Urinary bladder (tissue), 4 donors: ENCODE measurements around the gene HNRNPF. TPM values are rescaled to one million over a fixed set of nuclear protein-coding genes. Genes with fewer than 3 reads are reported as not detected.

Experiments used
- DNase-seq: peaks from one replicate; pipeline ENCODE4 v3.0.0-alpha.2; 2015; ENCODE audit errors: extremely low spot score
- H3K27ac ChIP-seq: one replicate; pipeline ENCODE4 v1.5.1; 2013; ENCODE audit warnings: low read depth, mild to moderate bottlenecking, moderate library complexity
- H3K36me3 ChIP-seq: one replicate; pipeline ENCODE4 v1.6.1; 2013; ENCODE audit warnings: mild to moderate bottlenecking, moderate library complexity; ENCODE audit not compliant: insufficient read depth
- H3K4me1 ChIP-seq: one replicate; pipeline ENCODE4 v1.6.1; 2013; ENCODE audit warnings: mild to moderate bottlenecking, moderate library complexity; ENCODE audit not compliant: insufficient read depth
- H3K4me3 ChIP-seq: one replicate; pipeline ENCODE4 v1.5.1; 2013; ENCODE audit warnings: low read depth, low read length
- WGBS: extraction: QIAGEN DNeasy Blood & Tissue Kit; methylation state at CpG from one replicate; pipeline ENCODE4 v1.1.7; 2013; 5-methylcytosine and 5-hydroxymethylcytosine counted together
- polyA plus RNA-seq: library from polyadenylated mRNA; stranded (reverse); fragments of 200-250 nt; gene quantifications from one replicate; pipeline ENCODE4 v1.2.3, GENCODE V29; 2013
- small RNA-seq: library from RNA; depleted of rRNA; stranded (forward); fragments of <200 nt; gene quantifications from one replicate; pipeline ENCODE3, GENCODE V24; 2014
- total RNA-seq: library from RNA; depleted of rRNA; stranded (reverse); fragments of >200 nt; gene quantifications from one replicate; pipeline ENCODE4 v1.2.3, GENCODE V29; 2014
- donor health status: healthy with polysubstance abuse.
- donor health status: healthy.

The HNRNPF gene
- total and polyA plus RNA-seq, 2 donors: 119 to 174 TPM

DNA sequence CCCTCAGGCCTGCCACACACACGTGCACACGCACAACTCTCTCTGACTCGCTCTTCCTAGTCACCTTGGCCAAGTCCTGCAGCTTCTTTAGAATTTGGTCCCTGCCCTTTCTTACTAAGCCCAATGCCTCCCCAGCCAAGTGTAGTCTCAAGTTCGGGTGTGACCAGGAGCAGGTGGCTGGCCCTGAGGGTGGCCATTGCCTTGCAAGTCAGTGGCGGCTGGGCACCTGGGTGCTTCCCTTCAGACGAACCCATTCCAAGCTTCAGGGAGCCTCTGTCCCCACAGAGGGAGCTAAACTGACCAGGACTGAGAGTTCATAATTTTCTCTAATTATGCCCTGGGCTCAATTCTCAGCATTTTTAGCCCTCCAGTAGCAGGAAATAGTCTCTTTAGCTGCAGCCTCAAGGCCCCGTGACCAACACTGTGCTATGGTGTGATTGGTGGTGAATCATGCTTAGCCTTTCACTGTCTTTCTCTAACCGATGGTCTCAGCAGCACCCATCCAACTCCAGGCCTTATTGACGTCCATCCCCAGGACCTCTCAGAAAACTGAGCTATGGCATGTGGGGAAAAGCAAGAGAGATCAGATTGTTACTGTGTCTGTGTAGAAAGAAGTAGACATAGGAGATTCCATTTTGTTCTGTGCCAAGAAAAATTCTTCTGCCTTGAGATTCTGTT lies 72.2 kb downstream of the HNRNPF start:
- Histone ChIP-seq H3K36me3 (no peaks in the 10 kb centered on the region), H3K4me3 (no peak overlapping the region), H3K27ac (no peak overlapping the region), H3K4me1 (no peaks in the 10 kb centered on the region)
- WGBS: 83% methylated on average over 9 of the region's 9 CpGs
- DNase-seq: no peak

GRCh38 chr10:43336061-43336460 lies 72.9 kb downstream of the HNRNPF start:
- no peaks in the 10 kb centered on the region for H3K36me3 ChIP-seq
- H3K27ac ChIP-seq: no peak overlapping the region
- WGBS: 92% methylated on average over 3 of the region's 3 CpGs
- no peaks in the 10 kb centered on the region for H3K4me1 ChIP-seq
- no peak for DNase-seq
- H3K4me3 ChIP-seq: no peak overlapping the region

Small RNA genes lying within 50 kb of the gene (small RNA-seq; reads per million reads assigned to genes)
- gene RNU6ATAC11P (not detected), gene RNU7-193P (not detected), gene SNORD3J (not detected)

Other genes with a start within 250 kb of the HNRNPF start
- 1.2 TPM for gene RASGEF1A, start 142.1 kb downstream of the HNRNPF start, total RNA-seq
- gene RASGEF1A, start 142.1 kb downstream of the HNRNPF start, polyA plus RNA-seq: 0.82 TPM
- gene FXYD4, start 37.5 kb downstream of the HNRNPF start, total RNA-seq: 0.95 TPM
- gene FXYD4, start 37.5 kb downstream of the HNRNPF start, polyA plus RNA-seq: not detected
- gene ZNF487, start 27.9 kb upstream of the HNRNPF start, total RNA-seq: 18.1 TPM
- gene ZNF487, start 27.9 kb upstream of the HNRNPF start, polyA plus RNA-seq: 10.5 TPM
- 8.1 TPM for gene ZNF239, start 165.4 kb upstream of the HNRNPF start, total RNA-seq
- 5.3 TPM for gene ZNF239, start 165.4 kb upstream of the HNRNPF start, polyA plus RNA-seq
- 5.2 TPM for gene ZNF485, start 197.3 kb upstream of the HNRNPF start, total RNA-seq
- gene ZNF485, start 197.3 kb upstream of the HNRNPF start, polyA plus RNA-seq: 1.7 TPM
- 37.7 TPM for gene ZNF32, start 239.7 kb upstream of the HNRNPF start, total RNA-seq
- 50.9 TPM for gene ZNF32, start 239.7 kb upstream of the HNRNPF start, polyA plus RNA-seq